ENCODE results near the gene HERC2.

DNA sequence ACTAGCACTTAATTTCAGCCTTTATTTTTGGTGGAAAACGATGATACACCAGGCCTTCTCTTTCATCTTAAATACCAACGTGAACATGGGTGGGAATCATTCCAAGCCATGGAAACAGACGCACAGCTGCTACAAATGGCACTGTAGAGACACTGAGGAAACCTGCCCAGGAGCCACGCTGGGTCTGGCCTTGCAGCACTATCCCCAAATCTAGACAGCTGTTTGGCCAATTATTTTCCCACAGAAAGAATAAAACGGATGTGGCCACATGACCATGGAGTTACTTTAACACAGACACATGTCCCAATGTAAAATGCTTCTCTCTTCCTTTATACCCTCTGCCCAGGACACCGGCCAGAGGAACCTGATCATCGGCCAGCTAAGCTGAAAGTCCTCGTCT is 139.2 kb downstream of the HERC2 start:
- TF ChIP-seq HNRNPL (IDR thresholded peaks at IDR 0.05; ENCODE audit: low read depth, low read length): no peak
- no peak for TF ChIP-seq RFX5 (IDR thresholded peaks at IDR 0.05; ENCODE audit: low read depth, low read length)
- no peak for TF ChIP-seq RAD21 (CRISPR knock-in tag; conservative IDR thresholded peaks at IDR 0.05 in 1 of 2, IDR thresholded peaks at IDR 0.05 in 1 of 2)
- TF ChIP-seq, protein P1, sequence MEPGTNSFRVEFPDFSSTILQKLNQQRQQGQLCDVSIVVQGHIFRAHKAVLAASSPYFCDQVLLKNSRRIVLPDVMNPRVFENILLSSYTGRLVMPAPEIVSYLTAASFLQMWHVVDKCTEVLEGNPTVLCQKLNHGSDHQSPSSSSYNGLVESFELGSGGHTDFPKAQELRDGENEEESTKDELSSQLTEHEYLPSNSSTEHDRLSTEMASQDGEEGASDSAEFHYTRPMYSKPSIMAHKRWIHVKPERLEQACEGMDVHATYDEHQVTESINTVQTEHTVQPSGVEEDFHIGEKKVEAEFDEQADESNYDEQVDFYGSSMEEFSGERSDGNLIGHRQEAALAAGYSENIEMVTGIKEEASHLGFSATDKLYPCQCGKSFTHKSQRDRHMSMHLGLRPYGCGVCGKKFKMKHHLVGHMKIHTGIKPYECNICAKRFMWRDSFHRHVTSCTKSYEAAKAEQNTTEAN (CRISPR knock-in tag; IDR thresholded peaks at IDR 0.05): no peak
- TF ChIP-seq CREM (IDR thresholded peaks at IDR 0.05; ENCODE audit: low read depth): no peak
- TF ChIP-seq ETV6 (IDR thresholded peaks at IDR 0.05; ENCODE audit: borderline replicate concordance in 1 of 2, low read depth in 2 of 2, low read length in 1 of 2): no peak
- TF ChIP-seq ETV6 (CRISPR knock-in tag; IDR thresholded peaks at IDR 0.05; ENCODE audit: borderline replicate concordance): no peak
- TF ChIP-seq, protein P2, sequence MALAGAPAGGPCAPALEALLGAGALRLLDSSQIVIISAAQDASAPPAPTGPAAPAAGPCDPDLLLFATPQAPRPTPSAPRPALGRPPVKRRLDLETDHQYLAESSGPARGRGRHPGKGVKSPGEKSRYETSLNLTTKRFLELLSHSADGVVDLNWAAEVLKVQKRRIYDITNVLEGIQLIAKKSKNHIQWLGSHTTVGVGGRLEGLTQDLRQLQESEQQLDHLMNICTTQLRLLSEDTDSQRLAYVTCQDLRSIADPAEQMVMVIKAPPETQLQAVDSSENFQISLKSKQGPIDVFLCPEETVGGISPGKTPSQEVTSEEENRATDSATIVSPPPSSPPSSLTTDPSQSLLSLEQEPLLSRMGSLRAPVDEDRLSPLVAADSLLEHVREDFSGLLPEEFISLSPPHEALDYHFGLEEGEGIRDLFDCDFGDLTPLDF (CRISPR knock-in tag; IDR thresholded peaks at IDR 0.05): no peak
- TF ChIP-seq, protein P3, sequence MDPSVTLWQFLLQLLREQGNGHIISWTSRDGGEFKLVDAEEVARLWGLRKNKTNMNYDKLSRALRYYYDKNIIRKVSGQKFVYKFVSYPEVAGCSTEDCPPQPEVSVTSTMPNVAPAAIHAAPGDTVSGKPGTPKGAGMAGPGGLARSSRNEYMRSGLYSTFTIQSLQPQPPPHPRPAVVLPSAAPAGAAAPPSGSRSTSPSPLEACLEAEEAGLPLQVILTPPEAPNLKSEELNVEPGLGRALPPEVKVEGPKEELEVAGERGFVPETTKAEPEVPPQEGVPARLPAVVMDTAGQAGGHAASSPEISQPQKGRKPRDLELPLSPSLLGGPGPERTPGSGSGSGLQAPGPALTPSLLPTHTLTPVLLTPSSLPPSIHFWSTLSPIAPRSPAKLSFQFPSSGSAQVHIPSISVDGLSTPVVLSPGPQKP (CRISPR knock-in tag; IDR thresholded peaks at IDR 0.05): no peak
- TF ChIP-seq ZNF354B (CRISPR knock-in tag; IDR thresholded peaks at IDR 0.05): no peak
- TF ChIP-seq ZBTB33 (CRISPR knock-in tag; IDR thresholded peaks at IDR 0.05): no peak
- TF ChIP-seq FOXJ3 (CRISPR knock-in tag; IDR thresholded peaks at IDR 0.05): no peak
- no peak for TF ChIP-seq BCL6 (CRISPR knock-in tag; IDR thresholded peaks at IDR 0.05)
- no peak for TF ChIP-seq POLR2AphosphoS2 (IDR thresholded peaks at IDR 0.05; ENCODE audit: low read length)
- TF ChIP-seq, protein P4, sequence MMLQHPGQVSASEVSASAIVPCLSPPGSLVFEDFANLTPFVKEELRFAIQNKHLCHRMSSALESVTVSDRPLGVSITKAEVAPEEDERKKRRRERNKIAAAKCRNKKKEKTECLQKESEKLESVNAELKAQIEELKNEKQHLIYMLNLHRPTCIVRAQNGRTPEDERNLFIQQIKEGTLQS (IDR thresholded peaks at IDR 0.05): no peak
- TF ChIP-seq, protein P4 (CRISPR knock-in tag; conservative IDR thresholded peaks at IDR 0.05): no peak
